Activated CD8-positive, alpha-beta memory T cell treated with anti-CD3 and anti-CD28 coated beads, Interleukin-2, amount 10 ng/mL, durations not matched to agents 7 days and 5 days (primary cell): ENCODE measurements around the gene TPSG1. TPM values are rescaled to one million over a fixed set of nuclear protein-coding genes. Genes with fewer than 3 reads are reported as not detected.
"Not testable (repeated sequence)": the region's sequence is repeated elsewhere in the genome, so short reads cannot be mapped to it uniquely, and the experiment has no call there.

Experiments used
- ATAC-seq: fragments of 150-1000 bp; cut with Tn5 transposase; one replicate; pipeline ENCODE4 v1.10.0; 2021; ENCODE audit warnings: moderate library complexity
- CTCF ChIA-PET: fragments of 350-600 bp; sonication (Branson Sonifier 250); formaldehyde crosslinking; loops from one replicate; lab custom pipeline; 2021; ENCODE audit warnings: antibody characterized with exemption; lab: Charles Lee
- DNase-seq: peaks from one replicate; pipeline ENCODE4 v3.0.0-alpha.2; 2020
- H3K27ac Mint-ChIP-seq: one replicate; pipeline ENCODE4 v1.8.0; 2021; ENCODE audit warnings: mild to moderate bottlenecking, mixed read lengths
- H3K27me3 Mint-ChIP-seq: one replicate; pipeline ENCODE4 v1.8.0; 2021; ENCODE audit warnings: mixed read lengths
- H3K36me3 Mint-ChIP-seq: one replicate; pipeline ENCODE4 v1.8.0; 2021; ENCODE audit warnings: mild to moderate bottlenecking, mixed read lengths
- H3K4me1 Mint-ChIP-seq: one replicate; pipeline ENCODE4 v1.8.0; 2021; ENCODE audit warnings: mixed read lengths
- H3K4me3 Mint-ChIP-seq: one replicate; pipeline ENCODE4 v1.8.0; 2021; ENCODE audit warnings: mild to moderate bottlenecking, moderate library complexity, mixed read lengths
- H3K9me3 Mint-ChIP-seq: one replicate; pipeline ENCODE4 v1.8.0; 2022; ENCODE audit warnings: low read depth, mixed read lengths
- total RNA-seq, 2 experiments: library from RNA; stranded (reverse); gene quantifications; one replicate each; pipeline ENCODE4 v1.2.3, GENCODE V29; 2021

Gene TPSG1
- total RNA-seq = not detected

DNA sequence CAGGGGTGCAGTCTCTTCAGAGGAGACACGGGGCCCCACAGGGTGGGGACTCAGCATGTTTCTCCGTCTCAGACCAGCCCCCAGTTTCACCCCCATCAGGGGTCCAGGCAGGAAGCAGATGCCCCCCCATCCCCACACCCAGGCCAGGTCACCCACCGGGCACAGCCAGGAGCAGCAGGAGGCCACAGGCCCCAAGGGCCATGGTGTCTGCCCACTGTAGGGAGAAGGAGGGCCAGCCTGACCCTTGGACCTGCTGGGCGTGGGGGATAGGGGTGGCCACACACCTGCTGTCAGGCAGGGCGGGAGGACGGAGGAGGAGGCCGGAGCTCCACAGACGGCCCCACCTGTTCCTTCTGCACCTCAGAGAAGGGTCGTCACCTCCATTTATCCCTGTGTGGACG lies at the start of gene TPSG1:
TSS of gene TPSG1 (minus strand) at position 218 of the 401 bp plus-strand sequence. CDS start at position 202, 16 bp downstream.
- Mint-ChIP-seq H3K27me3 (no peaks in the 10 kb centered on the region), H3K27ac (no peak within 1 kb of the TSS), H3K4me3 (no peak within 1 kb of the TSS), H3K4me1 (no peaks in the 10 kb centered on the region), H3K9me3 (no peaks in the 10 kb centered on the region), H3K36me3 (no peaks in the 10 kb centered on the region)
- CTCF ChIA-PET = no interaction called here
- no peak for ATAC-seq
- DNase-seq = no peak

DNA sequence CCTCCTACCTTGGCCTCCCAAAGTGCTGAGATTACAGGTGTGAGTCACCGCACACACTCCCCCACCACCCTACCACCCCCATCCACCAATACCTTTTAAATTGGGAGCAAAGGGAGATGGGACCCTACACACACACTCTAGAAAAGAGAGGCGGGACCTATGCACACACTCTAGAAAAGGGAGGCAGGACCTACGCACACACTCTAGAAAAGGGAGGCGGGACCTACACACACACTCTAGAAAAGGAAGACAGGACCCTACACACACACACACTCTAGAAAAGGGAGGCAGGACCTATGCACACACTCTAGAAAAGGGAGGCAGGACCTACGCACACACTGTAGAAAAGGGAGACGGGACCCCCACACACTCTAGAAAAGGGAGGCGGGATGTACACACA lies 49.7 kb upstream of the TPSG1 start:
- Mint-ChIP-seq H3K4me1 (no peaks in the 10 kb centered on the region), H3K27me3 (no peaks in the 10 kb centered on the region), H3K27ac (no peak overlapping the region), H3K9me3 (no peaks in the 10 kb centered on the region), H3K4me3 (no peak overlapping the region), H3K36me3 (no peaks in the 10 kb centered on the region)
- ATAC-seq = no peak
- DNase-seq = no peak
- CTCF ChIA-PET = no interaction called here

DNA sequence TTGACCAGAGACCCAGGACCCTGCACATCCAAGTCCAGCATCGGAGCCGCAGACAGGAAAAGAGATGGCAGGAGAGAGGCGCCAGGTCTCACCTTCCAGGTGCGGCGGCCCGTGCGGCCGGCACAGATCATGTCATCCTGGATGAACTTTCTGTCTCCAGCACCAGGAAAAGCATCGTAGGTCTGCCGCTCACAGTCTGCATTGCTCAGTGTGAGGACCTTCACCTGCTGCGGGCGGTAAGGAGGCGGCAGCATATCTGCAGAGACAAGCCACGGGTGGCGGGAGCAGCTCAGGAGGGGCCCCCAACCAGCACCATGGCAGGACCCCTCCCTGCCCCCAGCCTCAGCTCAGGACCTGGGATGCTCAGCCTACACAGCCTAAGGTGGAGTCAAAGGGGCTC lies 48.7 kb upstream of the TPSG1 start:
- no peak for ATAC-seq

DNA sequence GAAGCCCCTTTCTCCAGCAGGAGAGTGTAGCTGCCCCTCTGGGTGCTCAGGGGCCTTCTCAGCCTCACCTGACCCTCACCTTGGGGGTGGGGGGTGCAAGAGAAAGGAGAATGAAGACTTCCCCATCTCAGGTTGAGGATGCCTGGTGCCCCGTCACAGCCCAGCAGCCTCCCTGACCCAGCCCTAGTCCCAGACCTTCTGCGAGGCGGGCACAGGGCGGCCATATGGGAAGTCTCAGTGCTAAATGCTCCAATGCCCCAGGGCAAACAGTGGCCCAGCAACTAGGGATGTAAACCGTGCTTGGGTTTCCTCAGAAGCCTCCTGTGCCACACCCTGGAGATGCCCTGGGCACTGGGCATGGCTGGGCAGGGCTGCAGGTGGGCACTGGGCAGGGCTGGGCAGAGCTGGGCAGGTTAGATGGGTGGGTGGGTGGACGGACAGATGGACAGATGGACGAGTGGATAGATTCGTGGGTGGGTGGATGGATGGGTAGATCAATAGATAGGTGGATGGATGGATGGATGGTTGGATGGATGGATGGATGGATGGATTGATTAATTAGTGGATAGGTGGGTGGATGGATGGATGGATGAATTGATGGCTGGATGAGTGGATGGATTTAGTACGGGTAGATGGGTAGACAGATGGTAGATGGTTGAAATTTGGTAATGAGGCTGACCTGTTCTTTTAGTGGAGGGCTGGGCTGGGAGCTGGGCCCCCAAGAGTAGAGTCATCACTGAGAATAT lies 47.6 kb upstream of the TPSG1 start:
- H3K4me1 Mint-ChIP-seq = no peaks in the 10 kb centered on the region
- DNase-seq = no peak
- no peaks in the 10 kb centered on the region for H3K9me3 Mint-ChIP-seq
- CTCF ChIA-PET = no interaction called here
- ATAC-seq = no peak
- no peaks in the 10 kb centered on the region for H3K36me3 Mint-ChIP-seq
- no peaks in the 10 kb centered on the region for H3K27me3 Mint-ChIP-seq
- H3K4me3 Mint-ChIP-seq = no peak overlapping the region
- no peak overlapping the region for H3K27ac Mint-ChIP-seq

More for the DNA sequence above, 48.7 kb upstream of the TPSG1 start:
- H3K27ac Mint-ChIP-seq = no peak overlapping the region
- no peak for DNase-seq
- no peak overlapping the region for H3K4me3 Mint-ChIP-seq
- H3K27me3 Mint-ChIP-seq = no peaks in the 10 kb centered on the region
- H3K4me1 Mint-ChIP-seq = no peaks in the 10 kb centered on the region
- H3K36me3 Mint-ChIP-seq = no peaks in the 10 kb centered on the region
- CTCF ChIA-PET = no interaction called here
- no peaks in the 10 kb centered on the region for H3K9me3 Mint-ChIP-seq

DNA sequence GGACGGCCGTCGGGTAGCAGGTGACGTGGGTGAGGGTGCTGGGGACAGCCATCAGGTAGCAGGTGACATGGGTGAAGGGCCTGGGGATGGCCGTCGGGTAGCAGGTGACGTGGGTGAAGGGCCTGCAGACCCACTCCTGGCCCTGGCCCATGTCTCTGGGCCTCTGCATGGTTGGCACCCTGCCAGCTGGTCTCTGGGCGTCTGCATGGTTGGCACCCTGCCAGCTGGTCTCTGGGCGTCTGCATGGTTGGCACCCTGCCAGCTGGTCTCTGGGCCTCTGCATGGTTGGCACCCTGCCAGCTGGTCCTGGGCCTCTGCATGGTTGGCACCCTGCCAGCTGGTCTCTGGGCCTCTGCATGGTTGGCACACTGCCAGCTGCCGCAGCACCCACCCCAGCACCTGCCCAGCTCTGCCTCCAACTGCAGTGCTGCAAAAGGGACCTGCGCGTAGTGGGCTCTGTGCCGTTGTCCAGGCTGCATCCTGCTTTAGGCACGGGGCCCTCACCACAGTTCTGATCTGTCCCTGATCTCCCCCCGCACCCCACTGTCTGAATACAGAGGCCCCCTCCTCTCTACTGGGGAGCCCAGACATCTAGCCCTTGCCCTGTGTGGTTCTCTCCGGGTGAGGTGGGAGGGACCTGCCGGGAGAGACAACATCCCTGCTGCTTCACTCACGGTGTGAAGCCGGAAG lies 46.8 kb upstream of the TPSG1 start:
- CTCF ChIA-PET, H3K27me3 Mint-ChIP-seq, H3K27ac Mint-ChIP-seq, H3K9me3 Mint-ChIP-seq, DNase-seq, H3K36me3 Mint-ChIP-seq, ATAC-seq, H3K4me3 Mint-ChIP-seq, H3K4me1 Mint-ChIP-seq: not testable (repeated sequence)

DNA sequence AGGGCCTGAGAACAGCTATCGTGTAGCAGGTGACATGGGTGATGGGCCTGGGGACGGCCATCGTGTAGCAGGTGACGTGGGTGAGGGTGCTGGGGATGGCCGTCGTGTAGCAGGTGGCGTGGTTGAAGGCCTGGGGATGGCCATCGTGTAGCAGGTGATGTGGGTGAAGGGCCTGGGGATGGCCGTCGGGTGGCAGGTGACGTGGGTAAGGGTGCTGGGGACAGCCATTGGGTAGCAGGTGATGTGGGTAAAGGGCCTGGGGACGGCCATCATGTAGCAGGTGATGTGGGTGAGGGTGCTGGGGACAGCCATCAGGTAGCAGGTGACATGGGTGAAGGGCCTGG lies 46.3 kb upstream of the TPSG1 start:
- Mint-ChIP-seq H3K27me3 (no peaks in the 10 kb centered on the region), H3K36me3 (no peaks in the 10 kb centered on the region), H3K9me3 (no peaks in the 10 kb centered on the region), H3K27ac (no peak overlapping the region), H3K4me1 (no peaks in the 10 kb centered on the region), H3K4me3 (no peak overlapping the region)
- ATAC-seq = no peak
- CTCF ChIA-PET = no interaction called here
- no peak for DNase-seq

DNA sequence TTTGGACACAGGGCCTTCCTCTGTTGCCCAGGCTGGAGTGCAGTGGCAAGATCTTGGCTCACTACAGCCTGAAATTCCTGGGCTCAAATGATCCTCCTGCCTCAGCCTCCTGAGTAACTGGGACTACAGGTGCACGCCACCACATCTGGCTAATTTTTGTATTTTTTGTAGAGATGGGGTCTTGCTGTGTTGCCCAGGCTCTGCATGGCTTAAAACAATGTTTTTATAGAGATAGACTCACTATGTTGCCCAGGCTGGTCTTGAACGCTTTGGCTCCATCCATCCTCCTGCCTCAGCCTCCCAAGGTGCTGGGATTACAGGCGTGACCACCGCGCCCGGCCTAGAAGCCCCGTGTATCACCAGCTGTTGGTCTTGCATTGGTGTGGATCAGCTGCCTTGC lies 44.4 kb upstream of the TPSG1 start:
- H3K9me3 Mint-ChIP-seq, H3K27me3 Mint-ChIP-seq, H3K27ac Mint-ChIP-seq, DNase-seq, H3K36me3 Mint-ChIP-seq, H3K4me3 Mint-ChIP-seq, H3K4me1 Mint-ChIP-seq, CTCF ChIA-PET, ATAC-seq: not testable (repeated sequence)

DNA sequence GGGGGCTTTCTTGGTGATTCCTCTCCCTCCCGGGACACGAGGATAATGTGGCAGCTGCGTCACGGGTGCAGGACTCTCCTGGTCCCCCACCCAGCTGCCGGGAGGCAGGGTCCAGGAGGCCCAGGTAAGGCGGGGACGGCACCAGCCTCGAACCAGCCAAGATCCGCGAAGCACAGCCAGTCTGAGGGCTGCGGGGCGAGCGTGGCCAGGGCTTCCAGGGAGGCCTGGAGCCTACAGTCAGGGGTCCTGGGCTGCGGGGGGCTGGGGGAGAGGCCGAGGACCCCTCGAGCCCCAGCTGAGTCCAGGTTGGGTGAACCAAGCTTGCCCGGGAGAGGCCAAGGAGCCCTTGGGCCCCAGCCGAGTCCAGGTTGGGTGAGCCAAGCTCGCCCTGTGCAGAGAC lies 40.8 kb upstream of the TPSG1 start:
- DNase-seq (no peak), ATAC-seq (no peak)
- Mint-ChIP-seq H3K4me1 (no peaks in the 10 kb centered on the region), H3K27me3 (peaks cover 9% of the 10 kb centered on the region), H3K36me3 (peaks cover 3% of the 10 kb centered on the region), H3K4me3 (no peak overlapping the region), H3K27ac (no peak overlapping the region), H3K9me3 (peaks cover 9% of the 10 kb centered on the region)
- CTCF ChIA-PET = no interaction called here

DNA sequence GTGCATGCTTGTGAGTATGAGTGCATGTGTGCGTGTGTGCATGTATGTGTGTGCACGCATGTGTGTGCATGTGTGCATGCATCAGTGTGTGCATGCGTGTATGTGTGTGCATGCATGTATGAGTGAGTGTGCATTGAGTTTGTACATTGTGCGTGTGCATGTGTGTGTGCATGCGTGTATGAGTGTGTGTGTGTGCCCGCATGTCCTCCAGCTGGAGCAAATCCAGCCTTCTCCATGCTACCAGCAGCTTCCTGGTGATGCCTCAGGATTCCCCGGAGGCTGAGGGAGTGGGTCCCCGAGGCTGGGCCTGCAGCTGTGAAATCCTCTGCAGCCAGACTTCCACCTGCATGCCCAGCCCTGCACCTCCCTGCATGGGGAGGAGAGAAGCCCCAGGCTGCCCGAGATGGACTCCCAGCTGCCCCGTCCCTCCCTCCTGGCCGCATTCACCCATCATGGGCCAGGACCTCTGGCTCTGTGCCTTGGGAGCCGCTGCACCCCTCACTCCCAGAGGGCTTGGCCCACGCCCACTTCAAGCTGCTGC lies 40.1 kb upstream of the TPSG1 start:
- ATAC-seq = no peak
- H3K36me3 Mint-ChIP-seq = peaks cover 3% of the 10 kb centered on the region
- DNase-seq = no peak
- H3K27ac Mint-ChIP-seq = no peak overlapping the region
- CTCF ChIA-PET = no interaction called here
- no peak overlapping the region for H3K4me3 Mint-ChIP-seq
- H3K27me3 Mint-ChIP-seq = peaks cover 14% of the 10 kb centered on the region
- H3K9me3 Mint-ChIP-seq = peaks cover 9% of the 10 kb centered on the region
- H3K4me1 Mint-ChIP-seq = no peaks in the 10 kb centered on the region

DNA sequence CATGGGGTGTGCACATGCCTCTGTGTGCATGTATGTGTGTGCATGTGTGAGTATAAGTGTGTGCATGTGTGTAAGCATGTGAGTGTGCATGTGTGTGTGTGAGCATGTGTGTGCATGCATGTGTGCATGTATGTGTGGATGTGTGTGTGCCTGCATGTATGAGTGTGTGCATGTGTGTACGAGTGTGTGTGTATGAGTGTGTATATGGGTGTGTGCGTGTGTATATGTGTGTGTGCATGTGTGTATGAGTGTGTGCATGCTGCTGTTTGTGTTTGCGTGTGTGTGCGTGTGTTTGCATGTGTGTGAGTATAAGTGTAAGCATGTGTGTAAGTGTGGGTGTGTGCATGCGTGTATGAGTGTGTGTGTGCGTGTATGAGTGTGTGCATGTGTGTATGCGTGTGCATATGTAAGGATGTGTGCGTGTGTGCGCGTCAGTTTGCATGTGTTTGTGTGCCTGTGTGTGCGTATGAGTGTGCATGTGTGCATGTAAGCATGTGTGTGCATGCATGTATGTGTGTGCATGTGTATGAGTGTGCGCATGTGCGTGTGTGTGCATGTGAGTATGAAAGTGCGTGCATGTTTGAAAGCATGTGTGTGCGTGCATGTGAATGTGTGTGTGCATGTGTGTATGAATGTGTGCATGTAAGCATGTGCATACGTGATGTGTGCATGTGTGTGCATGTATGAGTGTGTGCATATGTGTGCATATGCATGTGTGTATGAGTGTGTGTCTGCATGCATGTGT lies 39.4 kb upstream of the TPSG1 start:
- Mint-ChIP-seq H3K27ac (no peak overlapping the region), H3K27me3 (peaks cover 14% of the 10 kb centered on the region), H3K4me3 (no peak overlapping the region), H3K4me1 (no peaks in the 10 kb centered on the region), H3K36me3 (peaks cover 3% of the 10 kb centered on the region), H3K9me3 (peaks cover 9% of the 10 kb centered on the region)
- DNase-seq (no peak), ATAC-seq (no peak)
- CTCF ChIA-PET = no interaction called here

DNA sequence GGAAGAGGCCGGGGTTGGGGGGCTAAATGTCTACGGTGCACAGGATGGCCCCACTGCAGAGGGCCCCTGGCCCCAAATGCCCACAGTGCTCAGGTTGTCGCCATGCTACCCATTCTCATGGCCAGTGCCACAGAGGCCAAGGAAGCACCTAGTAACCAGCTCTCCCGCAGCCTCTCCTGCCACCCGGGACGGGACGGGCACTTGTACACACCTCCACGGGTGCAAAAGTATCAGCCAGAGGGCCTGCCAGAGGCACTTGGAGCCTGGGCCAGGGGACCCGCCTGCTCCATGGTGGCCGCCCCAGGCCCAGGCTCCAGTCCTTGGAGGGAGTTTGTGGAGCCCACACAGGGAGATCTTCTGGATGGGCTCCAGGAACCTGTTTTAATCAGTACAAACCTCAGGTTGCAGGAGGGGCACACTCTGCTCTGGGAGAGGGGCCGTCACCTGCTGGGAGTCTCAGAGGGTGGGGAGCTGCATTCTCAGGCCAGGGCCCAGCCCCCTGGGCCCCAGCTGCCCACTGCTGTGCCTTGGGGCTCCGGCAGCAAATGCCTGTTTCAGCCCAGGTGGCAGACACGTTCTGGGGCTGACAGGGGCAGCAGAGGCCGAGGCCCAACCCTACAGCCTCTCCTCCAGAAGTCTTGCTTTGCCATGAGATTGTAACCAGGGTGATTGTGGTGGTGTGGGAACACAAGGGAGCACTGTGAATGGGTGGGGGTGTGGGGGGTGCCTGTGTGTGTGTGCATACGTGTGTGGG lies 38.7 kb upstream of the TPSG1 start:
- H3K27ac Mint-ChIP-seq = no peak overlapping the region
- H3K9me3 Mint-ChIP-seq = peaks cover 9% of the 10 kb centered on the region
- no peak for ATAC-seq
- no peak for DNase-seq
- peaks cover 3% of the 10 kb centered on the region for H3K36me3 Mint-ChIP-seq
- peaks cover 2% of the 10 kb centered on the region for H3K4me1 Mint-ChIP-seq
- H3K4me3 Mint-ChIP-seq = no peak overlapping the region
- CTCF ChIA-PET = no interaction called here
- H3K27me3 Mint-ChIP-seq = peaks cover 18% of the 10 kb centered on the region

DNA sequence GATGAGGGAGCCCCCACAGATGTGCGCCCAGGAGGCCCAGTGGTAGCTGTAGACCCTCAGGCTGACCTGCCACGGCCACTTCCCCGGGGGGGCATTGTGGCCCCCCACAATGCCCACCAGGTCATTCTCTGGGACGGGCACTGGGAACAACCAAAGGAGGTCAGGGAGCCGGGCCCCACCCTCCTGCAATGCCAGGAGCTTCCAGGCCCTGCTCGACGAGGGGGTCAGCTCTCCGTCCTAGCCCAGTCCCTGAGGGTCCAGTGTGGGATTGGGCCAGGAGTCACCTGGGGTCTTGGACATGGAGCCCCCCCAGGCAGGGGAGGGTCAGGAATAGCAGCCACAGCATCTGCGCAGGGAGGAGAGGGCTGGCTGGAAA lies 37.8 kb upstream of the TPSG1 start:
- peaks cover 2% of the 10 kb centered on the region for H3K4me1 Mint-ChIP-seq
- no peak overlapping the region for H3K4me3 Mint-ChIP-seq
- H3K27me3 Mint-ChIP-seq = peaks cover 18% of the 10 kb centered on the region
- DNase-seq (no peak), ATAC-seq (no peak)
- H3K9me3 Mint-ChIP-seq = peaks cover 9% of the 10 kb centered on the region
- no peak overlapping the region for H3K27ac Mint-ChIP-seq
- CTCF ChIA-PET = no interaction called here
- peaks cover 3% of the 10 kb centered on the region for H3K36me3 Mint-ChIP-seq

DNA sequence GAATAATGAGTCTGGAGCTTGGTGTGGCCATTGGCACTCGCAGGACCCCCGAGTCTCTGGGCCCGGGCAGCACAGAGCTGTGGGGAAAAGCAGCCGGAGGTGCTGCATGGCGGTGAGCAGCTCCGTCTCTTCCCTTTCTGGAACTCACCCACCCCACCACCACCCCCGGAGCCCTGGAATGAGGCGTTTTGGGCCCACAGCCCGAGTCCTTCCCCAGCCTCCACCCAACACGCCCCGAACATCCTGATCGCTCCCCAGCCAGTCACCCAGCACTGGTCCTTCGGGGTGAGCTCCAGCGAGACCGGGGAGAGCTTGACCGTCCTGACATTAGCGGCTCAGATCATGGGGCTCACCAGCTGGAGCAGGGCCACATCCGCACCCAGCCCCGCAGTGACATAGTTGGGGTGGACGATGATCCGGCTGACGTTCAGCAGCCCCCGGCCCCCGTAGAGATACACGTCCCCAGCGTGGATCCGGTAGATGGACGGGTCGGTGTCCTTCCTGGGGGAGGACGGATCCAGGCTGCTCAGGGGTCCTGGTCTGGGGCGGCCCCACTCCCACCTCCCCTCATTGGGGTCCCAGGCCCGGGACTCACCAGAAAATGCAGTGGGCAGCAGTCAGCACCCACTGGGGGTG lies 37.3 kb upstream of the TPSG1 start:
- CTCF ChIA-PET = no interaction called here
- Mint-ChIP-seq H3K4me1 (peaks cover 2% of the 10 kb centered on the region), H3K27ac (no peak overlapping the region), H3K4me3 (no peak overlapping the region), H3K27me3 (peaks cover 18% of the 10 kb centered on the region), H3K36me3 (peaks cover 3% of the 10 kb centered on the region), H3K9me3 (peaks cover 9% of the 10 kb centered on the region)
- no peak for DNase-seq
- ATAC-seq = no peak
